Activated CD4-positive, alpha-beta T cell treated with anti-CD3 and anti-CD28 coated beads, Interleukin-10, Interleukin-2, amounts not matched to agents 100 ng/mL and 50 ng/mL, durations not matched to agents 16 hours and 8 hours (primary cell): ENCODE measurements around the gene SEPTIN5.
"Not testable (repeated sequence)": the region's sequence is repeated elsewhere in the genome, so short reads cannot be mapped to it uniquely, and the experiment has no call there.

Source experiments
- DNase-seq: peaks from one replicate; pipeline ENCODE4 v3.0.0-alpha.2; 2020

SEPTIN5 gene

DNA sequence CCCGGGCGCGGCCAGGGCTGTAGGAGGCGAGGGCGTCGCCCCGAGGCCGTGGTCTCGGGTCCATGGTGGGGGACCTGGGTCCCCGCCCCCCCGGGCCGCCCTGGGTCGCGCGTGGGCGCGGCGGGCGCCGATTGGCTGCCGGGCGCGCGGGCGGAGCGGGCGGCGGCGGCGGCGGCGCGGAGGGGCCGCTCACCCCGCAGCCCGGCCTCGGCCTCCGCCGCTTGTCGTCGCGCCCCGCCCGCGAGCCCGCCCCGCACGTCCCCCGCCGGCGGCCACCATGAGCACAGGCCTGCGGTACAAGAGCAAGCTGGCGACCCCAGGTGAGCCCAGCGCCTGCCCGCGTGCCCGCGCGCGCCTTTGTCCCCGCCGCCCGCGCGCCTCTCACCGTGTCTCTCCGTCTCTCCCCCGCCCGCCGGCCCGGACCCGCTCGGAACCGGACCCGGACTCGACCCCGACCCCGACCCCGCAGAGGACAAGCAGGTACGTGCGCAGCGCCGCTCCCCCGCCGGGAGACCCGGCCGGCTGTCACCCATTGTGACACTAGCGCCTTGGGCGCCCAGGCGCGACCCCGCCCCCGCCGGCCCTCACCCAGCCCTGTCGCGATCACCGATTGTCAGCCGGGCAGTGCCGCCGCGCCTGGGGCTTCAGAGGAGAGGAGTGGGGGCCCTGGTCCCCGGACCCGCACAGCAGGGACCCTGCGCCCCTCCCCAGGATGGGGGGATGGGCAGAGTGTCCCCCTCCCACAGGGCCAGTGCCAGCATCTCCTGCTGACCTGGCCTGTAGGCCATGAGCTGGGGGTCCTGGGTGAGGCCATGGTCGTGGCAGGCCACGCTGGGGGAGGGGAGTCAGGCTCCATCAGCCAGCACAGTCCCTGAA lies at the start of gene SEPTIN5:
SEPTIN5 (plus strand) TSS at position 192 of the 876 bp plus-strand sequence; CDS start at position 278, 86 bp downstream.
- DNase-seq, result no peak

- no peak for DNase-seq
These were observed 49.1 kb upstream of the SEPTIN5 start for GRCh38 chr22:19664951-19665783.

- no peak for DNase-seq
These were observed 48.3 kb upstream of the SEPTIN5 start for GRCh38 chr22:19665784-19666672.

- DNase-seq, result no peak
These were observed 47.4 kb upstream of the SEPTIN5 start for GRCh38 chr22:19666673-19667593.

GRCh38 chr22:19667872-19668740 lies 46.2 kb upstream of the SEPTIN5 start:
- no peak for DNase-seq

GRCh38 chr22:19668748-19669147 lies 45.6 kb upstream of the SEPTIN5 start:
- DNase-seq, result no peak

GRCh38 chr22:19669570-19669969 lies 44.7 kb upstream of the SEPTIN5 start:
- DNase-seq, result no peak

- DNase-seq, result no peak
These were observed 43.0 kb upstream of the SEPTIN5 start for GRCh38 chr22:19671316-19671715.

GRCh38 chr22:19672054-19672776 lies 42.1 kb upstream of the SEPTIN5 start:
- DNase-seq, result no peak

DNA sequence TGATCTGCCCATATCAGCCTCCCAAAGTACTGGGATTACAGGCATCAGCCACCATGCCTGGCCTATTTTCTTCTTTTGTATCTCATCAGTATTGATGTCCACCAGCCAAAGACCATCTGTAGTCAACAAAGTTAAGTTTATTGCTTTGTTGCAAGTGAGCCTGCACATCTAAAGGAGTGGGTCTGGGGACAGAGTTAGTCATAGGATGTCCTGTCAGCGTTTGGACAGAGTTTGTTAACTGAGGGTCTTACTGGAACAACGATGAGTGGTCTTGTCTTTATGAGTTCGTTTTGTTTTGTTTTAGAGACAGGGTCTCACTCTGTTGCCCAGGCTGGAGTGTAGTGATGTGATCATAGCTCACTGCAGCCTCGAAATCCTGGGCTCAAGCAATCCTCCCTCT lies 40.6 kb upstream of the SEPTIN5 start:
- DNase-seq, result no peak

DNA sequence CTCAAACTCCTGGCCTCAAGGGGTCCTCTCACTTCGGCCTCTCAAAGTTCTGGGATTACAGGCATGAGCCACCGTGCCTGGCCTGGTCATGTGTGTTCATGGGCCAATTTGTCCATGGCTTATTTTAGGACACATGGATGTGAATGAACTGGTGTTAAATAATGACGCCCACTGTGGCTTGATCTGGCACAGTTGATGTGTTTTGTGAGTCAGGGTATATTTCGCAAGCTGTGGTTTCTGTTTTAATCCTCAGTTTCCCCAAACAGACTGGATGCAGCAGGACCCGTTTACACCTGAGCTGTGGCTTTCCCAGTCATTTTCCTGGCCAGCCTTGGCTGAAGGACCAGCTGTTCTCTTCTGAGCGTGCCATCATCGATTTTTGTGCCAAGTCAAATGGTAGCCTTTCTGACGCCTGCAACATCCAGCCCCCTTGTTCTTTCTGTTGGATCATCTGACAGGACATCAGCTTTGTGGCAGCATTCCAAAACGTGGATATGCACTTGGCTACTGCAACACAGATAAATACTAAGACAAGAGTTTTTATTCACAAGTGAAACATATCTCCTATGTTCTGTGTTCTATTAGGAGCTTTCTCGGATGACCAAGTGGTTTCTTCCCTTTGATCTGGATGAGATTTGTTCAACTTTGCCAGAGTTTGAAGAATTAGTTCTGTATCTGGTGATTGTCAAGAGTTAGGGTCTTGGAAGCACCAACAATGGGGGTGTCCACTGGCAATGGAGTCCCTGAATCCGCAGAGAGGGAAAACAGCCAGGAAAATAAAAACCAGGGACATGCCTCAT lies 40.0 kb upstream of the SEPTIN5 start:
- no peak for DNase-seq

- DNase-seq, result no peak
These were observed 39.4 kb upstream of the SEPTIN5 start for GRCh38 chr22:19674929-19675253.

DNA sequence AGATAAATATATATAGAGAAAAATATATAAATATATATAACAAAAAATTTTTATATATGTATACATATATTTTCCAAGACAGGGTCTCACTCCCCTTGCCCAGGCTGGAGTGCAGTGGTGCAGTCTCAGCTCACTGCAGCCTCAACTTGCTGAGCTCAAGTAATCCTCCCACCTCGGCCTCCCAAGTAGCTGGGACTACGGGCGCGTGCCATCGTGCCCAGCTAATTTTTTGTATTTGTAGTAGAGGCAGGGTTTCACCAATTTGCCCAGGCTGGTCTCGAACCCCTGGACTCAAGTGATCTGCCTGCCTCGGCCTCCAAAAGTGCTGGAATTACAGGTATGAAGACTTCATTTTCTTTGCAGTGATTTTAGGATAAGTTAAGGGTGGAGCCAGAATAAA lies 38.9 kb upstream of the SEPTIN5 start:
- DNase-seq, result no peak

- not testable (repeated sequence) for DNase-seq
These were observed 37.9 kb upstream of the SEPTIN5 start for GRCh38 chr22:19676437-19676836.

DNA sequence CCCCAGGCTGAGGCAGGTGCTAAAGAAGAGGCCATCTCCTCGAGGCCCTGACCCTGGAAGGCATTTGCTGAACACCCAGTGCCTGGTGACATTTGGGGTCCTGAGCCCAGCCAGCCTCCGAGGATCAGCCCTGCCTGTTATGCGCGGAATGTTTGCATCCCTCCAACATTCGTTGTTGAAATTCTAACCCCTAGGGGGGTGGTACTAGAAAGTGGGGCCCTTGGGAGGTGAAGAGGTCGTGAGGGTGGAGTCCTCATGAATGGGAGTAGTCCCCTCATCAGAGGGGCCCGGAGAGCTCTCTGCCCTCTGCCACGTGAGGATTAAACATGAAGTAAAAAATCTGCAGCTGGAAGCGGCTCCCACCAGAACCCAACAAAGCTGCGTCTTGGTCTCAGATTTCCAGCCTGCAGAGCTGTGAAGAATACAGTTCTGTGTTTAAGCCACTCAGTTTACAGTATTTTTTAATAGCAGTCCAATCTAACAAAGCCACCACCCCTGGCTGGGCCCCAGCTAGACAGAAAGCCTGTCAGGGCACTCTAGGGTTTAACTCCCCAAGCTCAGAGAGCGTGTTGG lies 35.3 kb upstream of the SEPTIN5 start:
- DNase-seq, result no peak

DNA sequence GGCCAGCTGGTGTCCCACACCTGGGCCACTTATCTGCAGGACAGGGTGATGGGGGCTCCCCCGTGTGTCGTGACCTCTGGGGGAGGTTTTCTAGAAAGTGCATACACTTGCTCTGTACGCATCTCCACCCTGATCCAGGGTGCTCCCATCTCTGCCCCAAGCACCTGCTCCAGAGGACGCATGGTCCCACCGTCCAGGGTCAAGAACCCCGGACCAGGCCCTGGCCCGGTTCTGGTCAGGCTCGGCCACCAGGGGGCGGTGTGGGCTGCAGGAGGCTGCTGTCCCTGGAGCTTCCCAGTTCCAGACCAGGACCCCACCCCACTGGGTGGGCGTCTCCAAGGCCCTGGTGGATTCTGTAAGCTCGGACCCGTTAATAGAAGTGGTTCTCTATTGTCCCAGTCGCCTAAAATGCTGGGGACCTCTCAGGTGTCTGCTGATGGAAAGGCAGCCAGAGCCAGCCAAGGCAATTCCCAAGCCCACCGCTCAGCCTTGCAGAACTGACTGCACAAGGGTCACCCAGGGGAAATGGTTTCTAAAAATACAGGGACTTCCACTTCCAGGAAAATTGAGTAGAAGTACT lies 34.7 kb upstream of the SEPTIN5 start:
- DNase-seq, result peak; percentile 36

DNA sequence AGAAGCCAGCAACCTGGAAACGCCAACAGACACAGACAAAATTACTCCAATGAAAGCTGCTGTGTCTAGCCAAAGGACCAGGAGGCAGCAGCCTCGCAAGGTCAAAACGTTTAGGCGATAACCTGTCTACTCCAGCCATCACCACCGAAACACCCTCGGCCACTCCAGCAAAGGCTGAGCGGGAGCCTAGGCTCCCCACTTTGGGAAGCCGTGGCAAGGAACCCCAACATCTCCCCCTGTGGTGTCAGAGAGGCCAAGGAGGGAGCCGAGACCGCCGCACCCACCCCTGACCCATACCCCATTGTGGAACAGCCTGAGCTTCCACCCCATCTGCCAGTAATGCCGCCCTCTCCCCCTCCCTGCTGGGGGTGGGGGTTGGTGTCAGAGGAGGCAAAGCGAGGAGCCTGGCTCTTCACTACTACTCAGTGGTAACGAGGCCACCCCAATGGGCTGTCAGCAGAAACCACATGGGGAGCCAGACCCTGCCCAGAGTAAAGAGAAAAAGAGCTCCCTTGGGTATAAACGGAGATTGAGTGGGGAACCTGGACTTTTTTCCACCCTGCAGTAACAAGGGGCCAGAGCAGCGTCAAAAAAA lies 33.9 kb upstream of the SEPTIN5 start:
- no peak for DNase-seq
